ENCODE measurements around the gene OMA1. TPM values are rescaled to one million over a fixed set of nuclear protein-coding genes. Genes with fewer than 3 reads are reported as not detected.

Gene OMA1
- total and polyA plus RNA-seq, 2 of the 4 experiments (the other 2 are of a cell fraction) = 5.9 to 6.4 TPM

DNA sequence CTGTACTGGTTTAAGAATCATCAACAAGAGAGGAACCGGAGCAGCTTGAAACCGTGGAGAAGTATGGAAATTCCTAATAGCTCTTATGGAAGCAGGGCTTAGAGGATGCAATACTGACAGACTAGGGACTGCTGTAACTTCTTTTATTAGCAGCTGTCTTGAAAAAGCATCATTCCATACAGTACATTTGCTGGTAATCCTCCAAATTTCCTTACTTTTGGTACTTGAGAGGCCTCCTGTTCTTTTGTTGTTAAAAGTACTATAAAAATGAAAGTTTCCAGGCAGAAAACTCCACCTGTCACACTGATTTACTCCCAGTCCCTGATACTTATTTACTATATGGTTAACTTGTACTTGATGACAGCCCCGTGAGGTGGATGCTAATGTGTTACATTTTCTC is 7.7 kb downstream of the OMA1 start:
- H3K36me3 ChIP-seq (ENCODE audit: control insufficient read depth, insufficient read depth, low read length) = no peaks in the 10 kb centered on the region
- no peaks in the 10 kb centered on the region; the same call in 1 of the 2 replicates for H3K4me1 ChIP-seq (ENCODE audit: control insufficient read depth, insufficient read depth, low read length)
- no peak overlapping the region for H4K5ac ChIP-seq (ENCODE audit: low read depth, low read length)
- no peak overlapping the region for H3K56ac ChIP-seq (ENCODE audit: extremely low read depth, insufficient read depth, low read length)
- ATAC-seq (ENCODE audit: low read depth) (no peak), DNase-seq (no peak)
- dilution Hi-C loops (cut with HindIII; ENCODE audit: low sequenced_read_pairs, unreplicated experiment) (no loop called here), in situ Hi-C loops (cut with MboI; ENCODE audit: low sequenced_read_pairs) (no loop called here), intact Hi-C loops (cut with micrococcal nuclease) (no loop called here)
- no peaks in the 10 kb centered on the region for H3K9me1 ChIP-seq (ENCODE audit: insufficient read depth, low read length)
- H3K4me2 ChIP-seq (ENCODE audit: low read depth, low read length) = no peak overlapping the region
- no peak overlapping the region for H2AK9ac ChIP-seq (replicated peaks; ENCODE audit: low read depth, low read length, poor library complexity)
- H3K4ac ChIP-seq (ENCODE audit: low read depth, low read length) = no peak overlapping the region
- no peak overlapping the region for H2BK5ac ChIP-seq (ENCODE audit: low read depth, low read length, poor library complexity, severe bottlenecking)
- no peak overlapping the region for H3K4me3 ChIP-seq (ENCODE audit: insufficient read depth, low read depth, low read length)
- no peak for TF ChIP-seq NFE2L2 (IDR thresholded peaks at IDR 0.05; ENCODE audit: low read depth, low read length)
- no peak for TF ChIP-seq BHLHE40 (IDR thresholded peaks at IDR 0.05; ENCODE audit: low read depth, low read length)
- no peak for TF ChIP-seq RAD21 (IDR thresholded peaks at IDR 0.05; ENCODE audit: low read length)
- TF ChIP-seq, protein P1, sequence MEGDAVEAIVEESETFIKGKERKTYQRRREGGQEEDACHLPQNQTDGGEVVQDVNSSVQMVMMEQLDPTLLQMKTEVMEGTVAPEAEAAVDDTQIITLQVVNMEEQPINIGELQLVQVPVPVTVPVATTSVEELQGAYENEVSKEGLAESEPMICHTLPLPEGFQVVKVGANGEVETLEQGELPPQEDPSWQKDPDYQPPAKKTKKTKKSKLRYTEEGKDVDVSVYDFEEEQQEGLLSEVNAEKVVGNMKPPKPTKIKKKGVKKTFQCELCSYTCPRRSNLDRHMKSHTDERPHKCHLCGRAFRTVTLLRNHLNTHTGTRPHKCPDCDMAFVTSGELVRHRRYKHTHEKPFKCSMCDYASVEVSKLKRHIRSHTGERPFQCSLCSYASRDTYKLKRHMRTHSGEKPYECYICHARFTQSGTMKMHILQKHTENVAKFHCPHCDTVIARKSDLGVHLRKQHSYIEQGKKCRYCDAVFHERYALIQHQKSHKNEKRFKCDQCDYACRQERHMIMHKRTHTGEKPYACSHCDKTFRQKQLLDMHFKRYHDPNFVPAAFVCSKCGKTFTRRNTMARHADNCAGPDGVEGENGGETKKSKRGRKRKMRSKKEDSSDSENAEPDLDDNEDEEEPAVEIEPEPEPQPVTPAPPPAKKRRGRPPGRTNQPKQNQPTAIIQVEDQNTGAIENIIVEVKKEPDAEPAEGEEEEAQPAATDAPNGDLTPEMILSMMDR (conservative IDR thresholded peaks at IDR 0.05; ENCODE audit: low read depth, low read length) = no peak
- no peak for TF ChIP-seq MAFK (IDR thresholded peaks at IDR 0.05; ENCODE audit: low read depth, low read length)
- TF ChIP-seq, protein P2, sequence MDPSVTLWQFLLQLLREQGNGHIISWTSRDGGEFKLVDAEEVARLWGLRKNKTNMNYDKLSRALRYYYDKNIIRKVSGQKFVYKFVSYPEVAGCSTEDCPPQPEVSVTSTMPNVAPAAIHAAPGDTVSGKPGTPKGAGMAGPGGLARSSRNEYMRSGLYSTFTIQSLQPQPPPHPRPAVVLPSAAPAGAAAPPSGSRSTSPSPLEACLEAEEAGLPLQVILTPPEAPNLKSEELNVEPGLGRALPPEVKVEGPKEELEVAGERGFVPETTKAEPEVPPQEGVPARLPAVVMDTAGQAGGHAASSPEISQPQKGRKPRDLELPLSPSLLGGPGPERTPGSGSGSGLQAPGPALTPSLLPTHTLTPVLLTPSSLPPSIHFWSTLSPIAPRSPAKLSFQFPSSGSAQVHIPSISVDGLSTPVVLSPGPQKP (IDR thresholded peaks at IDR 0.05; ENCODE audit: borderline replicate concordance, low read depth, low read length) = no peak
- TF ChIP-seq SMC3 (IDR thresholded peaks at IDR 0.05; ENCODE audit: low read depth, low read length) = no peak
- no peak for TF ChIP-seq CHD1 (IDR thresholded peaks at IDR 0.05; ENCODE audit: low read depth, low read length)
- no peak for TF ChIP-seq CEBPB (IDR thresholded peaks at IDR 0.05; ENCODE audit: low read depth, low read length)
- TF ChIP-seq MXI1 (IDR thresholded peaks at IDR 0.05; ENCODE audit: borderline replicate concordance, low read depth, low read length) = no peak
- no peak for TF ChIP-seq MAZ (IDR thresholded peaks at IDR 0.05; ENCODE audit: borderline replicate concordance, low read depth, low read length)
- no CpG with 5 or more reads among the region's 3 CpGs for WGBS, 2 experiments (ENCODE audit: extremely low coverage in 2 of 2, insufficient read length in 1 of 2)
- no peak overlapping the region for H2BK20ac ChIP-seq (ENCODE audit: low read depth, low read length)
- CTCF ChIA-PET = no interaction called here
- H4K20me1 ChIP-seq (ENCODE audit: insufficient read depth, low read length) = no peaks in the 10 kb centered on the region
- H3K27ac ChIP-seq (ENCODE audit: insufficient read depth, low read length) = no peak overlapping the region
- H3K23ac ChIP-seq (ENCODE audit: low read depth, low read length) = no peak overlapping the region
- H3K79me1 ChIP-seq (ENCODE audit: low read depth in 1 of 2, low read length in 2 of 2) = no peaks in the 10 kb centered on the region
- H2BK15ac ChIP-seq (ENCODE audit: low read depth, low read length) = no peak overlapping the region
- H4K91ac ChIP-seq (ENCODE audit: insufficient read depth, low read depth, low read length) = no peak overlapping the region
- H2AFZ ChIP-seq (replicated peaks; ENCODE audit: low read length, poor library complexity) = no peak overlapping the region
- H4K8ac ChIP-seq (ENCODE audit: low read depth in 2 of 2, low read length in 2 of 2) = no peak overlapping the region
- H3K27me3 ChIP-seq (ENCODE audit: control insufficient read depth, insufficient read depth, low read length) = no peaks in the 10 kb centered on the region
- H3K18ac ChIP-seq (ENCODE audit: low read depth, low read length) = no peak overlapping the region
- POLR2A ChIA-PET (ENCODE audit: unreplicated experiment) = interaction anchor here (0.7 kb wide), 1 partner anchor 1868 kb away, joined by 3 read pairs; no protein-coding TSS in a partner anchor
- H2AK5ac ChIP-seq (ENCODE audit: low read depth, low read length) = no peak overlapping the region
- no peaks in the 10 kb centered on the region for H3K9me3 ChIP-seq (ENCODE audit: control insufficient read depth, insufficient read depth, low read length)
- no TSS peak for BruUV-seq (replicated peaks)
- no peak overlapping the region for H2BK120ac ChIP-seq (ENCODE audit: low read depth, low read length)
- no peak overlapping the region for H3K14ac ChIP-seq (replicated peaks; ENCODE audit: low read depth, low read length)
- H3K9ac ChIP-seq (ENCODE audit: low read depth, low read length) = no peak overlapping the region

Measured in IMR-90 (cell line).